Femur (tissue), 1 donor: Measurements from ENCODE around the gene SLC38A2.
"Not testable (repeated sequence)": the region's sequence is repeated elsewhere in the genome, so short reads cannot be mapped to it uniquely, and the experiment has no call there.

Source experiments
- DNase-seq: peaks from one replicate; pipeline ENCODE4 v3.0.0-alpha.2; 2017

The SLC38A2 gene

DNA sequence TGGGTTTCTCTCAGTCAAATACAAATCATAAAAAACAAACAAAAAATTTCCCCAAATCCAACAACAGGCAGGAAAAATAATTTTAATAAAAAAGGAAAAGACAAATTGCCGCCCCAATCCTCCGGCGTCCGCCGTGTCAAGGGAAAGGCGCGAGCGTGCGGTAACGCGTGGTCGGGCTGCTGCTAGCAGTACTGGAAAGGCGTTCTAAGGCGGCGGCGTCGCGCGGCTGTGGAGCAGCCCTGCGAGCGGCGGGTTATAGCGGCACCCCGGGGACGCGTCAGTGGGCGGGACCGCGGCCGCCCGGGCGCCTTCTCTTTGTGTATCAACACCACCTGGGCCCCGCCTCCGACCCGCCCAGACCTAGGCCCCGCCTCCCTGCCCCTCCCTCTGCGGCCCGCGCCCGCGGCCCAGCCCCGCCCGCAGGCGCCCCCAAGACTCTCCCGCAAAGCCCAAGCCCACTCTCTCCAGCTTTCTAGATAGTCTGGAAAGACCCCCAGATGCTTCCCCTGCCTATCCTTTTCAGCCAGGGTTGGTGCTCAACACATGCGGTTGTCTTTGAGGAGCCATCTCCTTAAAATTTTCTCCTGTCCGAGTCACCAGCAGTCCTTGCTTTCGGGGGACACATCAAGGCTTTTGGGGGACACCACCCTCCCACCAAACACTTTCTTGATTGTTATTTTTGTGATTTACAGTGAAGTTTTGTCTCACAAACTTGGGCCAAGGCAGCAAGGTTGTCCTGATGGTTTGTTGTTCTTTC lies at the start of gene SLC38A2:
TSS of gene SLC38A2 (minus strand) at position 230 of the 757 bp plus-strand sequence. CDS start 1,480 bp downstream, outside the sequence.
- peak; percentile 97 for DNase-seq

DNA sequence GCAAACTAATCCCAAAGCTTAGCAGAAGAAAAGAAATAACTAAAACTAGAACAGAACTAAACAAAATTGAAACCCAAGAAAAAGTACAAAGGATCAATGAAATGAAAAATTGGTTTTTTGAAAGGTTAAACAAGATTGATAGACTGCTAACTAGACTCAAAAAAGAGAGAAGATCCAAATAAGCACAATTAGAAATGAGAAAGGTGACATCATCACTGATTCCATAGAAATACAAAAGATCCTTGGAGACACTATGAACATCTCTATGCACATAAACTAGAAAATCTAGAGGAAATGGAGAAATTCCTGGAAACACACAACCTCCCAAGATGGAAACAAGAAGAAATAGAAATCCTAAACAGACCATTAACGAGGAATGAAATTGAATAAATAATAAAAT lies 47.1 kb upstream of the SLC38A2 start:
- DNase-seq, result no peak

DNA sequence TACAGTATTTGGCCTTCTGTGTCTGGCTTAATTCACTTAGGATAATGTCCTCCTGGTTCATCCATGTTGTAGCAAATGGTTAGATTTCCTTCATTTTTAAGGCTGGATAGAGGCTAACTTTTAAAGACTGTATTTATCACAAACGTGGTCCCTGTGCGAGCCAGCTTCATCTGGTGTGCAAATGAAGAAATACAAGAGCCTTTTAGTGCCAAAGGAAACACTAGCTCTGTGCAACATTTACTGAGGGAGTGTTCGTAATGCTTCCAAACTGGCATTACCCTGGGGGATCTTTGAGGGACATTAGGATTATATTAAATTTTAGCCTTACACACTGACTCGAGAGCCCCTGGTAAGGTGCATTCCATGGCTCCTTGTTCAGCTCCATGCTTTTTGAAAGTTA lies 43.0 kb upstream of the SLC38A2 start:
- DNase-seq, result no peak

DNA sequence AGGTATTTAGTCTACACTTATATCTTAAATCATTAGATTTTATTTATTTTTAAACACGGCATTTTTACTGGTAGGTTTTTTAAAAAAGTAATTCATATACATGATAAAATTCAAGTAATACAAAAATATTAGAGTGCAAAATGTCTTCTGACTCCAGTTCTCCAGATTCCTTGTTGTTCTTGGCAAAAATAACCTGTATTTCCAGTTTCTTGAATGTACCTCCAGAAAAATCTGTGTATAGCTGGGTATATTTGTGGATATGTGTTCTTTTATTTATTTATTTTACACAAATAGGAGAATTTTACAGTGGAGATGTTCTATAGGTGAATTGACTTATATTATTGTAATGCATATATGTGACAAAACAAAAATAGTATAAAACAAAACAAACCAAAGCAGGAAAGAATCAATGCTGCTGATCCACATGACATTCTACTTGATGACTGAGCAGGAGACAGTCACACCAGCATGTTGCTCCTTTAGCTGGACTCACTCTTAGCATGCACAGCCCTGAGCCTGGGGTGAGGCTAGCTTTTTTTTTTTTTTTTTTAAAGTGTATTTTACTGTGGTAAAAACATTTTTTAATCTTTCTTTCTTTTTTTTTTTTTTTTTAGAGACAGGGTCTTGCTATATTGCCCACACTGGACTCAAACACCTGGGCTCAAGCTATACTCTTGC lies 42.2 kb upstream of the SLC38A2 start:
- no peak for DNase-seq

DNA sequence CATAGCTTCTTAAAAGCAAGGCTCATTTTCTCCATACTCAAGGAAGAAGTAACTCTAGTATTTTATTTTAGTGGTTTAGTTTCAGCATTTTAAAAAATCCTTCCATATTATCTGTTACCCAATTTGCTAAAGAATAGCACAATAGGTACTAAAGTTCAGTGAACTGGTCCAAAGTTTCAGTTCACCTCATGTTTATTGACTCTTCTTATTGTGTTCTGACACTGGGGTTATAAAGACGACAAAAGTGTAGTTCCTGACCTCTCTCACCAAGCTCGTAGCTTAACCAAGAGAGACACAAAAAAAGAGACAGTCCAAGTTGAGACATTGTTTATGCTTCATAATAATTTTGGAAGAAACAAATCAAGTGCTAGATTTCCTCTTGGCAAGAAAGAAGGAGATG lies 40.8 kb upstream of the SLC38A2 start:
- DNase-seq, result no peak

DNA sequence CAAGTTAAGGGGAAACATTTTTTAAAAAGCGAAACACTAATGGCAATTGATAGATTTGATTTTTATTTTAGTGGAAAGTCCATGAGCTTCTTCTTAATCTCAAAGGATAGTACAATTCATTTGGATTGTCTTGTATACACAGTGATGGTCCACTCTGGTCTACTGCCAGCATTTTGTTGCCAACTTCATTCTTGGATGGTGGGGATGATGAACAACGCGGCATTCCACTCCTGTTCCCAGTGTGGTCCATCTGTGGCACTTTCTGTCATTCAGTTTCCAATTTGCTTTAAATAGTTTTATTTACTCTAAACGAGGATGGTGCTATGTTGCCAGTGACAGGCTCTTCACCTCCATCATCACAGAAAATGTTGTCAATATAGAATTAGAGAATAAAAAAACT lies 40.3 kb upstream of the SLC38A2 start:
- DNase-seq, result no peak

DNA sequence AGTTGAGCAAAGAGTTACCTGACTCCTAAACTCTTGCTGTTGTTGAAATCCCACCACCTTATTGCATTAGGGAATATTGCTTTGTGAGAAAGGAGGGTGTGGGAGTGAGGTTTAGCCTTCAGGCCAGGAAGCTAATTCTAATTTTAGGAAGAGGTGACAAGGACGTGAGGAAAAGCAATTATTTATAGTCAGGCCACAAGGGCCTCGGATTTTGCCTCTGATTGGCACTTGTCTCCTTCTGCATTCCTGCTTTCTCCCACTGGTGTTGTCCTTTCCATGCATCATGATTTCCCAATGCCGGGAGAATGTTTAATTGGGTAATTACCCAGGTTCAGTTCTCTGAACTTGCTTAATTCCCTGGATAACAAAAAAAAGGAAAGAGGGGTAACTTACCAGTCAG lies 37.9 kb upstream of the SLC38A2 start:
- no peak for DNase-seq

DNA sequence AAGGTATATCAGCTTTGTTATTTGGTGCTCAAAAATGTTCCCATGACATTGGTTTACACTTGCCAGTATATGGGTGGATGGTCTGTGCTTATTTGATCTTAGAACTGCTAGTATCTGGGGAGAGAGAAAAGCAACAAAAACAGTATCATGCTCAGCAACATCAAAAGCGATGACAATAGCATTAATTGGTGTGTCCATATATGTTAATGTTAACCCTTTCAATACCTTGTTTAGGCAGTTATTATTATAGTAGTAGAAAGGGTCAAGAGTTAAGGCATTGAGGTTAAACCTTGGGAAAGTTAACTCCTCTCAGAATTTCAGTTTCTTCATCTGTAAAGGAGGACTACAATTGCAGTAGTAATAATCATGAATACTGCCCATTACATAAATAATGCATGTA lies 37.4 kb upstream of the SLC38A2 start:
- no peak for DNase-seq

DNA sequence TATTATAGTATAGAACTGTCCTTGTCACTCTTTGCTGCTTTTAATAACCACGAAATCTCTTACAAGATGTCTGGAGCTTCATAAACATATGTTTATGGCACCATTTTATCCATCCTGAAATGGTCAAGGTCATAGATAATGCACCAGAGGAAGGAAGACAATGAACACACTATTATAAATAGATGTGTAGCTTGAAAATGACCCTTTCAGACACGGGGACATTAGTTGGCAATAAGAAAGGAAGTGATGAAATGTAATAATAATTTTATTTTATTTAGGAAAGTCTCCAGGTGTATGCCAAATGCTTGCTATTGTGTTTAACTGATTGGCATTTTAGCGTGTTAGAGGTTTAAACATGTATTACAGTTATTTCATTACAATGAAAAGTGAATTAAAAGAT lies 36.8 kb upstream of the SLC38A2 start:
- DNase-seq, result no peak

DNA sequence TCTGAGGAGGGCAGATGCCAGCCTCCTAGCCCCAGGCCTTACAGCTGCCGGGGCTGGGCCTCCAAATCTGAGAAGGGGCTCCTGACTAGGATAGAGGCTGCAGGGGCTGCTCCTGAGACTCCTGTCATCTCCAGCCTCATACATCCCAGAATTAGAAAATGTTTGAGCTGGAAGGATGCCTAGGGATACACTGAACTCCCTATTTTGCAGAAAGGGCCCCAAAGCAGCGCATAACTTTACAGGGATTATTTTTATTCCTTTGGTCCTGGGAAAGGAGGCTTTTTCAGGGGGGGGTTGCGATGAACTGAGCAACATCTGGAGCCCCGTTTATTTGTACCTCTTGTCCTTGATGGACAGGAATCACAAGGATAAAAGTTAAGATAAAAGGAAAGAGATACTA lies 35.9 kb upstream of the SLC38A2 start:
- no peak for DNase-seq

DNA sequence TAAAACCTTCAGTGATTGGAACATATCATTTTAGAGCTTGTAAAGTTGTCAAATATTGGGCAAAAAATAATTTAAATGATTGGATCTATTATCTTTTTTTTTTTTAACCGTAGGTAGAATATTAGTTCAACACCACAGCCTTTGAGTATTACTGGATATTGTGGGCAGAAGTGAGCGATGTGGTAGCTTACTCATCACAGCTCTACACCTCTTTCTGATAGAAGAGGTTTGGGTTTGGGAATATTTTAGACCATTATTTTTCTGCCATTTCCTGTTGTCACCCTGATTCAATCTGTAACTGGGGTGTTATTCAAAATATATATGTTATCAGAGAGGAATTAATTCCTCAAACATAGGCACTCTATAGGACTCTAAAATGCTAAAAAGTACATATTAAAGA lies 34.8 kb upstream of the SLC38A2 start:
- DNase-seq, result no peak

DNA sequence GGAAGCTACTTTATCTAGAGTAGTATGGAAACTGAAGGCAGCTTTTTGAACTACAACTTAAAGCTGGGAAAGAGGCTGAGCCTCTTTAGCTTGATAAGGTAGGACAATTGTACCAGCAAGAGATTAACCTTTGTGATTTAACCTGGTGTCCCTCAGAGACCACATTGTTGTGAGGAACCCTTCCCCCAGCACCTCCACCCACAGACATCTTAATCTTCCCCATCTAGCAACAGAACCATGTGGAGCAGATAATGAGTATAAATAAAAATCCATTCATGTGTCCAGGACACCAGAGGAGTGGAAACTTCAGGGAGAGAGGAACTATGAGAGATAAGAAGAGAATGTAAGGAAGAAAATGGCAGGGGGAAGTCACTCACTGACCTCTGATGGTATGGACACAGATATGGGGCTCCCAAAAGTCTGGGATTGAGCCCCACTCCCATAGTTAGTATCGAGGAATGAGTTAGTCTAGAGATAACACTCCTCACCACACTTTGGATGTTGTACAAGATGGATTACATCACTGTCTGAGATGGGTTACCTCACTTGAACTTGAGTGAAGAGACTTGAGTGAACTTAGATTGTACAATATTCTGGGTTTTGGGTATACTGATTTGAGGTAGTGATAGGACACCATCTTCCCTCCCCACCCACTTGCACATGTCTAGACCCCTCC lies 33.9 kb upstream of the SLC38A2 start:
- no peak for DNase-seq

DNA sequence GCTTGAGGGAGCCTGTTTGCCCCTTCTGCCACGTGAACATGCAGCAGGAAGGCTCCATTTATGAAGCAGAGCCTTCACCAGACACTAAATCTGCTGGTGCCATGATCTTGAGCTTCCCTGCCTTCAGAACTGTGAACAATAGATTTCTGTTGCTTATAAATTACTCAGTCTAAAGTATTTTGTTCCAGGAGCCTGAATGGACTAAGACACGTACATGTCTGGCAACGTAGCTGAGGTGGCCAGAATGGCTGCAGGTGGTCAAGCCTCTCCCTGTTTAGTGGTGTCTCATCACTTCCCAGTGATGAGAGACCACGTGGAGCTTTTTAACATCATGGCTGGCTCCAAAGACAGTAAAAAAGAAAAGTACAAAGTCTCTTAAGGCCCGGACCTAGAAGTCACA lies 32.2 kb upstream of the SLC38A2 start:
- no peak for DNase-seq

DNA sequence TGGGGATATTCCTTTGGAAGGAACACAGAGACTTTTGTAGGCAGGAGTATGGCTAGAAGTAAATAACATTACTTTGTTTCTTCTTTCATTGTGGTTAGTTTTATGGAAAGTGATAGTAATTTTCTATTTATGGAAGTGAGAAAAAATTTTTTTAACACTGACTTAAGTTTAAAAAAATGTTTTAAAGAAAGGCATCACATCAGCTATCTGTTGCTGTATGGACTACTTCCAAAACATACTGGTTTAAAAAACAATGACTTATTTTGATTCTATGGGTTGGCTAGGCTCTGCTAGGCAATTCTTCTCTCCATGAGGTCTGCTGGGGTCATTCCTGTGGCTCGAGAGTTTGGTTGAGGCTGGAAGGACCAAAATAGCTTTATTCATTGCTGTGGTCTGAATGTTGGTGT lies 31.7 kb upstream of the SLC38A2 start:
- no peak for DNase-seq

DNA sequence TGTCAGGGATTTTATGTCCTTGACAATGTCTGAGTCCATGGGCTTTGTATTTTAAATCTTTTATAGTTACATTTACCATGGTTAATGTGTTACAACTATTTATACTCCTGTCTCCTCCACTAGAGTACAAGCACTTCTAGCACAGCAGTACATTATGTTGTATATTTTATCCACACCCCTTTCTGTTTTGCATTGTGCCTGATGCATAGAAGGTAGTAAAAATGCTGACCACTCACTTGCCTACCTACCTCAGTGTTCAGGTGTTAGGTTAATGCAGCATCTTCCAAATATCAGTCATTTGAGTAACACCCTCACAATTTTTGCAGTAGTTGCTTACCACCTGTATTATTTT lies 31.1 kb upstream of the SLC38A2 start:
- no peak for DNase-seq

DNA sequence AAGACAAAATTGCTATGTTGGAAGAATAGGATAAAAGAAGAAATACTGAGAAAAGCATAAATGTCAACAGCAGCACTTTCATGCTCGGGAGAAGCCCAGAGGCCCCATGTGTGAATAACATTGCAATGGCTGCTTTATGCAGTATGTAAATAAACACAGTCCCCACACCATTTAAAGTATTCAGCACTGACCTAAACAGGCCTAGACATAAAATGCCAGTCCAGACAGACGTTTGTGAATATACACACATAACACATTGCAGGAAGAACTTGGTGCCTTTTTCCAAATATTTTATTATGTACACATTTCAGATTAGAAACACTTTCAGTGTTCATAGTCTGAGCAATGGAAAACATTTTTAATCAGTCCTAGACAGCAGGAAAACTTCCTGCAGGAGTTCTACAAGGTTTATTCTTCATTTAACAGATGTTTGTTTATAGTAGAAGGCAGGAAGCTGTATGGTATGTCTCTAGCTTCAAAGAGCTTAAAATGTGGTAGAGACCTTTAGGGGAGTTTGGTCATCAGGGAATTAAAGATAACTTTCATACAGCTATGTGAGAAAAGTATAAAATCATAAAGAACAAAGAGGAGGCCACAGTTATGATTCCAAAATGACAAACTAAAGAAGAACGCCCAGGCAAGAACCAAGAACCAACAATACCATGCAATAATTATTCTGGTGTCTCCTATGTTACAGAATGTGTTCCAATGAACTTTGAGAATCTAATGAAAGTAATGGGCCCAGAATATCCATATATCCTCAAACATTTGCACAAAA lies 30.6 kb upstream of the SLC38A2 start:
- no peak for DNase-seq

DNA sequence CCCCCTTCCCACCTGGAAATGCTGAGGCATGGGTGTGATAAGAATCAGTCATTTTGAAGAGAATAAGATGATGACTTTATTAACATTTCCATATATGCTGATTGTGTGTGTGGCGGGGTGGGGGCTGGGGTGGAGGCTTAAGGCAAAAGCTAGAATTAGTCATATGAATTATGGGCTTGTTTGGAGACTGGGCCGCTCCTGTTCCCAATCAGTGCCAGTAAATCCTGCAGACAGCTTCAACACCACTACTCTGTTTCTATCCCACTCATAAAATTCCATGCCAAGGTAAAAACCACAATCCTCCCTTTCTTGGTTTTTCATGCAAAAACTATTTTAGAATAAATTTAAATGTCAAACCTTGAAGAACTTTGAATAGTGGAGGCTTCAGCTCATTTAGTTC lies 29.9 kb upstream of the SLC38A2 start:
- DNase-seq, result peak; percentile 70

DNA sequence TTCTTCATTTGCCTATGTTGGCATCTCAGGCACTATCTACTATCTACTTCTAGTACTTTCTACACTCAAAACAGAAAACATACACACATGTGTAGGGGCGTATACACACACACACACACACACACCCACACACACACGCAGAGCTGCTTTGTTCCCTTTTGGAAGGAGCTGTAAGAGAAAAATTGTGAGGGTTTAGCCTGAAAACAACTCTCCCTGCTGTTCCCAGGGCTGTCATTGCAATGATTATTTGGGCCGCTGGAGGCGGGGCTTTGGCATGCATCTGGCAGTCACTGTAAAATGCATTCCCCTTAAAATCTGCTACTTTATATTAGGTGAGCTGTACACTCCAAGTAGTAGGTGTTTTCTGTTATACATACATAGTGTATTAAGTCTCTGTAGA lies 29.1 kb upstream of the SLC38A2 start:
- peak; percentile 74 for DNase-seq

DNA sequence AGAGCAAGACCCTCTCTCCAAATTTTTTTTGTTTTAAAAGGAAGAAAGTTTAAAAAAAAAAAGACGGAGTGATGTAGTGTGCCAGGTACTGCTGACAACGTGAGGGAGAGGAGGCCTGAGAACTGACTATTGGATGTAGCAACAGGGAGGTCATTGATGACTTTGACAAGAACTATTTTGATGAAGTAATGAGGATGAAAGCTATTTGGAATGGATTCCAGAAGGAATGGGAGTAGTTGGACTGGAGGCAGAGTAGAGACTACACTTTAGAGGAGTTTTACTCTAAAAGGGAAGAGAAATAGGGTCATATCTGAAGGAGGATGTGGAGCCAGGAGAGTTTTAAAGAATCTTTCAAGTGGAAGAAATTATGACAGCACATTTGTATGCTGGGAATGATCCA lies 27.8 kb upstream of the SLC38A2 start:
- no peak for DNase-seq

DNA sequence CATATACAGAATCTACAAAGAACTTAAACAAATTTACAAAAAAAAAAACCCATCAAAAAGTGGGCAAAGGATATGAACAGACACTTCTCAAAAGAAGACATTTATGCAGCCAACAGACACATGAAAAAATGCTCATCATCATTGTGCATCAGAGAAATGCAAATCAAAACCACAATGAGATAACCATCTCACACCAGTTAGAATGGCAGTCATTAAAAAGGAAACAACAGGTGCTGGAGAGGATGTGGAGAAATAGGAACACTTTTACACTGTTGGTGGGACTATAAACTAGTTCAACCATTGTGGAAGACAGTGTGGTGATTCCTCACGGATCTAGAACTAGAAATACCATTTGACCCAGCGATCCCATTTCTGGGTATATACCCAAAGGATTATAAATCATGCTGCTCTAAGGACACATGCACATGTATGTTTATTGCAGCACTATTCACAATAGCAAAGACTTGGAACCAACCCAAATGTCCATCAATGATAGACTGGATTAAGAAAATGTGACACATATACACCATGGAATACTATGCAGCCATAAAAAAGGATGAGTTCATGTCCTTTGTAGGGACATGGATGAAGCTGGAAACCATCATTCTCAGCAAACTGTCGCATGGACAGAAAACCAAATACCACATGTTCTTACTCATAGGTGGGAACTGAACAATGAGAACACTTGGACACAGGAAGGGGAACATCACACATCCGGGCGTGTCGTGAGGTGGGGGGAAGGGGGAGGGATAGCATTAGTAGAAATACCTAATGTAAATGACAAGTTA lies 27.1 kb upstream of the SLC38A2 start:
- not testable (repeated sequence) for DNase-seq

DNA sequence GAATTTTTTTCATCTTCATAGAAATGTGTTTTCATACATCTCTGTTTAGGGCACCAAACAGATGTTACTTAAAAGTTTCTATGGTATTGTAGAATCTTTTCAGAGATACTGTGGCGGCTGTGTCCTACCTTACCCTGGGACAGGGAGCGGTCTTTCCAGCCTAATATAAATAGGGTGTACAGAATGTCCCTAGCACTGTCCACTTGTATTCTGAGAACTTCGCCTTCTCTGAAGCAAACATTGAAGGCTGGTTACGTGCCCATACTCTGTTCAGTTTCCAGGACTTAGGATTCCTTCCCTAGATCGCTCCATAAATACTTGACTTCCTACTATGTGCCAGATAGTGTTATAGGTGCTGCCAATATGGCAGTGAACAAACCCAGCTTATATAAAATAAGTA lies 24.3 kb upstream of the SLC38A2 start:
- no peak for DNase-seq

DNA sequence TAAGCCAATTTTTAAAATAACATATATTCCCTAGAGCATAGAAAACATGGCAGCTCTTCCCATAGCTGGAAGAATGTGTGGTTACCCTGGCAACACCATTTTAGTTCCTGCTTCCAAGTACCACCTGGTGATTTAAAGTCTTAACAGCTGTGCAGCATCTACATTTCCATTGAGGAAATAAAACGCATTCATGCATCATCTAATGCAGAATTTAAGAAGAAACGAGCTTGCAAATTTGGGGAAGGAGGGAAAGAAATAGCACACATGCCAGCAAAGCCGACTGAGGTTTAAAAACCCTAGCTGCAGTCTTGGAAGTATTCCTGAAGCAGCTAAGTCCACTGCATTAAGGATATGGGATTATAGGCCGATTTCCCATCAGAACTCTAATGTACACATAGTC lies 22.8 kb upstream of the SLC38A2 start:
- DNase-seq, result no peak

DNA sequence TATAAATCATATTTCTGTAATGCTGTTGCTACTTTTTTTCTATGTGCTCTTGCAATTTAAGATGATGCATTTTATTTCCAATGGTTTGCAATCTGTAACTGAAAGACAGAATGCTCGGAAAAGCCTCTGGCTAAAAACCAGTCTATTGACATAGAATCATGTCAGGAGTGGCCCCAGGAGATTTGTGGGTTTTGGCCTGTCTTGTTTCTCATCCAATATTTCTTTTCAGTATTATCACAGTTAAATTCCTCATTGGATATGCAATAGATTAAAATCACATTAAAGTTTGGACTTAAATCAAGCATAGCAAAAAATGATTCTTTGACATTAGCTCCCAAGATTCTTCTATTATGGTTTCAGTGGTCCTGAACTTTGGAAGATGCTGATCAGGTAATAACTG lies 19.1 kb upstream of the SLC38A2 start:
- DNase-seq, result peak; percentile 70
